HG02884 (cell line): ENCODE data around the gene KLF16.

Experiments
- ATAC-seq: cut with Tn5 transposase; IDR thresholded peaks from one replicate; pipeline ENCODE4 v1.9.1; 2021; ENCODE audit warnings: mild to moderate bottlenecking, moderate library complexity; ENCODE audit not compliant: unreplicated experiment

Gene KLF16

DNA sequence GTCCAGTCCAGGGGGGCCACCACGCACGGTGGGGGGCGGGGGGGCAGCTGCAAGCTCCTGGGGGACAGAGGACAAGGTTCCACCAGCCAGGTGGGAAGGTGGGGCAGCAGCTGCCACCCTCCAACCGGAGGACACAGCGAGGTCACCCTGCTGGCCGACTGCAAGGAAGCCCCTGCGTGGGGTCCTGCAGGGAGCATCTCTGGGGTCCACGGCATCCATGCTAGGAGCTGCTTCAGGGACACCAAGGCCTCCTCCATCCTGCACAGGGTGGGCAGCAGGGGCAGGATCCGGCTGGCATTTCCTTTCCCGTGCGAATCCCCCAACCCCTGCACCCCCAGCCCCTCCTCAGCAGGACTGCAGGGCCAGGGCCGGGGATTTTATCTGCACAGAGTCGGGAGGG is 8.3 kb upstream of the KLF16 start:
- ATAC-seq: no peak

DNA sequence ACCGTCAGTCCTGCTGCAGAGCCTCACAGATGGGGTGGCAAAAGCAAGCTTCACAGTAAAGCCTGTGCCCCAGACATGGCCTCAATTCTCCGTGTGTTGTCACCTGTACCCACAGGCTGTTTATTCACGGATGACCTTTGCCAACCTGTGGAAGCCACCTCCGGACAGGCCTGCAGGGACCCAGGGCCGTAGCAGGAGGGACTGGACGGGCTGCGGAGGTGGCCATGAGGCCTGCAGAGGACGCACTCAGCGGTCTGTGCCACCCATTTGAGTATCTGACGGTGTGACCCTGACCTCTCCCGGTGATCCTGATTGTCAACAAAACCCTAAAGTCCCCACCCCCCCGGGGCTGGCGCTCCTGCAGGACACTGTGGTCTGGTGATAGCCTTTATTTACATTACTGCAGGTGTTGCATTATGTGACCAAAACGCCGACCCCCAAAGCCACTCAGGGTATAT is 7.8 kb upstream of the KLF16 start:
- no peak for ATAC-seq

GRCh38 chr19:1868971-1869370 is 5.6 kb upstream of the KLF16 start:
- ATAC-seq: no peak

GRCh38 chr19:1867349-1867724 is 4.0 kb upstream of the KLF16 start:
- no peak for ATAC-seq

- no peak for ATAC-seq
These were observed 3.4 kb upstream of the KLF16 start for GRCh38 chr19:1866693-1867348.

DNA sequence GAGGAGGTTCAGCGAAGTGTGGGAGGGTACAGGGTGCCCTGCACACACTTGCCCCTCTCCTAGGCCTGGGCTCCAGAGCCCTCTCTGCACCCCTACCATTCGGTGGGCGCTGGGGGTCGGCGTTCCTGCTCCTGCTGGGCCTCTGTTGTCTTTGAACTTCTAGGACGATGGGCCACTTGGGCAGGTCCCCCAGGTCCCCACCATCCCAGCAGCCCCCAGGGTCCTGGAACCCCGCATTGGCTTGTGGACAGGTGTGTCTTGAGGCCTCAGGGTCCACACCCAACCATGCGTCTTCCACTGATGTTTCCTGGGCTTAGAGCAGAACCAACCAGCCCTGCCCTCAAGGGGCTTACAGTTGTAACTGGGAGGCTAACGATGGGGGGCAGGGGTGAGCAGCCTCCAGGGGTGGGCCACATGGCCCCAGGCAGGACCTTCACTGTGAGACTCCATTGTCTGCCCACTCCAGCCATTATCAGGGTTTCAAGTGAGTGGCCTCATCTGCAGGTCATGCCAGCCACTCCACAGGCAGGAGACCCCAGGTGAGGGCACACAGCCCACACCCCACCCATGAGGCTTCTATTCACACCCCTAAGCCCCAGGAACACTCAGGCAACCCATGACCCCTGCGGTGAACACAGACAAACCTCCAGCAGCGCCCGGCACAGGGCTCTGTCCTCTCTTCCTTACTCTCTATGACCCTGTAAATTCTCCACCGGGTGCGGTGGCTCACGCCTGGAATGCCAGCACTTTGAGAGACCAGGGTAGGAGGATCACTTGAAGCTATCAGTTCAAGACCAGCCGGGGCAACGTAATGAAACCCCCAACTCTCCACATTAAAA is 2.0 kb upstream of the KLF16 start:
- no peak for ATAC-seq

GRCh38 chr19:1864480-1865171 is 1.2 kb upstream of the KLF16 start:
- ATAC-seq: no peak

GRCh38 chr19:1863638-1864479 is 480 bp upstream of the KLF16 start:
- peak; percentile 55 for ATAC-seq

DNA sequence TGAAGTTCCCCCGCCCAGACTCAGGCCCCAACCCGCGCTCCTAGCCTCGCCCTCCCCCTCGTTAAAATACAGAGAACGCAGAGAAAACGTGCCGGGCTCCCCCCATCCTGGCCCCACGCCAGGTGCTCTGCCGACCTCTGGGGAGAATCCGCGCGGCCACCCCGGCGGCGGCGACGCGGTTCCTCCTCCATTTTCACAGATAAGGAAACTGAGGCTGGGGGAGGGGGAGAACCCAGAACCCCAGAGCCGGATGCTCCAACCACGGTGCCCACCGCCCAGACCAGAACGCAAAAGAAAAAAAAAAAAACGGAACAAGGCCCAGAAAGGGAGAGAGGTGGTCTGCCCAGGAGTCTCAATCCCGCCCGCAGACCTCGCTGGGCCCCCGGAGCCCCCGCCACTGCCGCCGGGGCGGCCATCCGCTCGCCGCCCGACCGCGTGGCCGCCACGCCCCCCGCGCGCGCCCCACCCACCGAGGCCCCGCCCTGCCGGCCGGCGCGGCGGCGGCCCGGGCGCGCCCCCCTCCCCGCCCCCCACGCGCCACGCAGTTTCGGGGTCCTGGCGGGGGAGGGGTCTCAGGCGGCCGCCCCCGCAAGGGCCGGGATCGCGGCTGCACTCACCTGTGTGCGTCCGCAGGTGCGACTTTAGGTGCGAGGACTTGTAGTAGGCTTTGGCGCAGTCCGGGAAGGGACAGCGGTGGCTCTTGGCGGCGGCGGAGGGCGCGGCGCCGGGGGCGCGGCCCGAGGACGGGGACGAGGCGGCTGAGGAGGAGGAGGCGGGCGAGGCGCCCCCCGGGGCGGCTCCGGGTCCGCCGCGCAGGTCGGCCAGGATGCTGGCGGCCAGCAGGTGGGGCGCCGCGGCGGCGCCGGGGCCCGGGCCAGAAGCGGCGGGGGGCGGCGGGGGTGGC is 703 bp downstream of the KLF16 start:
- no peak for ATAC-seq

DNA sequence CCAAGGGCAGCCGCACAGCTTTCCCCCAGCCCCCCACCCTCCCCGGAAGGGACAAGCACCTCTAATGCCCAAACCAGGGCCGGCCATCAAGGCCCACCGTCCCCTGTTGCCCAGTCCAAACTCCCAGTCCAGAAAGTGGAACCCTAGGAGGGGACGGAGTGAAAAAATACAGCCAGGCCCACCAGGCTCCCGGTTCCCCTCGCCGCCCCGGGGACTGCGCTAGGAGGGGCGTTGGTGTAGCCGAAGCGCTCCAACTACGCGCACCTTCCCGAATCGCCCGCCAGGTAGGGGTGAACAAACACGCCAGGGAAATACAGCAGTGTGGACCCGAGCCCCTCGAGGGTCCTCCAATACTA is 1.3 kb downstream of the KLF16 start:
- ATAC-seq: no peak

- no peak for ATAC-seq
These were observed 1.8 kb downstream of the KLF16 start for GRCh38 chr19:1861599-1862031.

DNA sequence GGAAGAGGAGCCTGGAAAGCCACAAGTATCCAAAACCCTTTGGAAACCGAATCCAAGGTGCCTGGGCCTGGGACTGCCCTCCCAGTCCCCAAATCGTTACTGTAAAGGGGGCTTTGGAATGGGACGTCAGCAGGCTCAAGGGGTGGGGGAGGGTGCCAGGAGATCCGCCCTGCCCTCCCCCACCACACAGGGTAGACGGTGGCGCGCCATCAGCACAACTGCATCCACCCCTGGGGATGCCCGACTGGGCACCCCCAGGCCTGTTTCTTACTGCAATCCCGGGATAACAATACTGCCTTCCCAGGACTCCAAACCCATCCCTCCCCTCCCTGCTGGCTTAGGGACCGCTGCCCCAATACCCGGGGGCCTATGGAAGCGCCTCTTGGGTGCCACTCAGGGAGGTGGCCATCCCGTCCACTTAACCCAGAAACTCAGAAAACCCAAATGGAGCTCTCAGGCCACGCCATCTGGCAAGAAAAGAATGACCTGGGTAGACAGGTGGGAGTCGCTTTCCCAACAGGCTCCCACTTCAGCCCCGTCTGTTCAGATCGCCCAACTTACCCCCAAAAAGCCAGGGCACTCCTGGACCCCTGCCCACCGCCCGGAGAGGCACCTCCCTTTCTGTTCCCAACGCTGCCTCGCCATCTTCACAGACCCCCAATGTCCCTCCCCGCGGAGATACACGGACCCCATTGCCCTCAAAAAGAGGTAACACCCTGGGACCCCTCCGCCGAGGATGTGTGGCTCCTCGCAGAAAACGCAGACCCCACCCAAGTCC is 2.4 kb downstream of the KLF16 start:
- no peak for ATAC-seq

- no peak for ATAC-seq
These were observed 3.2 kb downstream of the KLF16 start for GRCh38 chr19:1860042-1860775.

GRCh38 chr19:1859331-1859781 is 4.0 kb downstream of the KLF16 start:
- ATAC-seq: no peak

DNA sequence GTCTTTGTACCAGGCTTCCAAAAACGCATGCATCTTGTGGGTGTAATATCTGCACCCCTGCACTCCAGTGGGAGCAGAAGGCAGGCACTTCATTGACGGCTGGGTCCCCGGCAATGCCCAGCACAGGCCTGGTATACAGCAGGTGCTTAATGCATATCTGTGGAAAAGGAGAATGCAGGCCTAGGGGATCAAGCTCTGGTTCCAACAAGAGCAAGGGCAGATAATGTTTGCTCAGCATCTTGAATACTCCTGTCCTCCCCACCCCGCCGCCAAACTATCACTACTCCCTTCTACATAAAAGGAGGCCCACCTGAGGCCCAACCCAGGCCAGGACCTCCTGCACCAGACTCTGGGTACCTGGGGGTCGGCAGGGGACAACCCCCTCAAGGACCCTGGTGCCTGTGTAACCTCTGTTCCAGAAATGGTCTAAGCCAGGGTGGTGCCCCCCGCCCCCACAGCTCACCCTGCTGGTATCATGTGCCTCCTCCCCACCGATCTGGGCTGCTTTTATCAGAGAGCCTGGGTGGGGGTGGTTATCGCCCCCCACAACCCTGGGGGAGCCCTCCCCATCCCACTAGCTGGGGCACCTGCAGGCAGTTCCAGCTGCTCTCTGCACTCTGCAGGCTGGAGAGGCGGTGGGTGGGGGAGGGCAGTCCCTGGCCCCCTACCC is 4.8 kb downstream of the KLF16 start:
- ATAC-seq: no peak

DNA sequence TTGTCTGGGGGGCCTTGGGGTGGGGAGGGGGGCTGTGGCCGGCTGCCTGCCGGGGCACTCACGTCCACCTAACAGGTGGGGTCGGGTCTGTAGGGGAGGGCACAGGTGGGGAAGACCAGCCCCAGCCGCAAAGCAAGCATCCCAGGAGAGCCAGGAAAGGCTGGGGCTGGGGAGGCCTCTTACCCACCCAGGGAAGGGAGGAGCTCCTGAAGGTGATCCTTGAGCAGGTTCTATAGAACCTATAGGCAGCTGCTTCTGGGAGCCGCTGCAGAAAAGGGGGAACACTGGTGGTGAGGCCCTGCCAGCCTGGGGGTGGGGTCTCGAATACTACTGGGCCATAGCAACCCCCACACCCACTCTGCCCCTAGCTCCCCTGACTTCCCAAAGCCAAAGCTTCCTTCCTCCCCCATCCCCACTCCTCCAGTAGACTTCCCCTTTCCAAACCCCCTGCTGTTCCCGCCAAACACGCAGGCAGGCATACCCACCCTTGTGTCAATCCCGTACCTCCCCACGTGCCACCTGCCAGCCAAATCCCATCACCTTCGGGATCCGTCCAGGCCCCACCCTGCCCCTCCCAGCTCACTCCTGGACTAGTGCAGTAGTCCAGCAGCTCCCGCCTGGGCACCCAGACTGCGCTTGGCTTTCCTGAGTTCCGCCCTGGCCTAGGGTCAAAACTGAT is 5.6 kb downstream of the KLF16 start:
- no peak for ATAC-seq
